Neural cell (in vitro differentiated cells): Measurements from ENCODE around the gene XPNPEP3.

Experiments
- CTCF ChIP-seq: fragments of 450-650 bp; IDR thresholded peaks from 2 replicates; pipeline ENCODE4 v1.5.1; 2014; ENCODE audit warnings: antibody characterized with exemption, mild to moderate bottlenecking, moderate library complexity; ENCODE audit not compliant: poor library complexity, severe bottlenecking
- EP300 ChIP-seq: fragments of 450-650 bp; conservative IDR thresholded peaks from 2 replicates; pipeline ENCODE4 v1.6.1; 2014; ENCODE audit warnings: antibody characterized with exemption, mild to moderate bottlenecking, moderate library complexity; ENCODE audit not compliant: poor library complexity, severe bottlenecking
- EZH2 ChIP-seq: fragments of 200-600, 300-800 bp; shearing (Covaris generic), sonication (generic); IDR thresholded peaks from 2 replicates; pipeline ENCODE4 v1.6.1; 2014; ENCODE audit warnings: antibody characterized with exemption, low read length, borderline replicate concordance, mild to moderate bottlenecking; ENCODE audit not compliant: insufficient read depth, poor library complexity, severe bottlenecking
- POLR2AphosphoS5 ChIP-seq: IDR thresholded peaks from 2 replicates; pipeline ENCODE4 v1.6.1; 2012
- RAD21 ChIP-seq: fragments of 450-650 bp; conservative IDR thresholded peaks from 2 replicates; pipeline ENCODE4 v1.6.1; 2014; ENCODE audit warnings: antibody characterized with exemption, mild to moderate bottlenecking, moderate library complexity
- REST ChIP-seq: IDR thresholded peaks from 2 replicates; pipeline ENCODE4 v1.6.1; 2012; ENCODE audit warnings: borderline replicate concordance
- SMC3 ChIP-seq: fragments of 450-650 bp; conservative IDR thresholded peaks from 2 replicates; pipeline ENCODE4 v1.6.1; 2014; ENCODE audit warnings: antibody characterized with exemption, mild to moderate bottlenecking, moderate library complexity; ENCODE audit not compliant: poor library complexity
- TAF1 ChIP-seq: IDR thresholded peaks from 2 replicates; pipeline ENCODE4 v1.6.1; 2012; ENCODE audit warnings: low read depth

GRCh38 chr22:40957601-40958000, 100.7 kb downstream of the XPNPEP3 start:
- TF ChIP-seq POLR2AphosphoS5 (no peak), CTCF (no peak), SMC3 (no peak), EZH2 (no peak), EP300 (no peak), TAF1 (no peak), RAD21 (no peak), REST (no peak)
